Smooth muscle cell of the umbilical artery (primary cell): ENCODE data around the gene CD2AP. TPM values are rescaled to one million over a fixed set of nuclear protein-coding genes. Genes with fewer than 3 reads are reported as not detected.

Experiments
- total RNA-seq: library from RNA; depleted of rRNA; stranded (reverse); fragments of >200 nt; gene quantifications from 2 replicates; pipeline ENCODE4 v1.2.3, GENCODE V29; 2014

The CD2AP gene
- total RNA-seq: 16.3 and 27.2 TPM in 2 replicates

GRCh38 chr6:47477497-47478232 is at the start of gene CD2AP:
Gene CD2AP (plus strand): TSS chr6:47477789. CDS start chr6:47478245, 456 bp downstream.

Other genes with a start within 250 kb of the CD2AP start
- gene TNFRSF21, start 167.9 kb upstream of the CD2AP start, total RNA-seq: 12.8 and 14.8 TPM in 2 replicates
- 0.23 and 1.2 TPM in 2 replicates for gene ADGRF4, start 220.8 kb downstream of the CD2AP start, total RNA-seq